Right ventricle myocardium inferior (tissue), 1 donor: ENCODE results near the gene NUTF2. TPM values are rescaled to one million over a fixed set of nuclear protein-coding genes. Genes with fewer than 3 reads are reported as not detected.
"Not testable (repeated sequence)": the region's sequence is repeated elsewhere in the genome, so short reads cannot be mapped to it uniquely, and the experiment has no call there.

Source experiments
- ATAC-seq: fragments of 200-7000 bp; cut with Tn5 transposase; one replicate; pipeline ENCODE4 v1.9.1; 2020; ENCODE audit warnings: mild to moderate bottlenecking, moderate library complexity
- DNase-seq: peaks from one replicate; pipeline ENCODE4 v3.0.0; 2021; ENCODE audit errors: missing footprints
- intact Hi-C: fragments of 100-400 bp; cut with DNase I; formaldehyde crosslinking; loops from one replicate; pipeline ENCODE4 v1.11.0; 2022
- total RNA-seq: library from RNA; stranded (reverse); fragmentation: NEBNext Ultra II Directional; extraction: Animal tissue kit (Norgen Biotek cat#: 25700); gene quantifications from one replicate; pipeline ENCODE4 v1.2.1, GENCODE V29; 2021
- donor health status: DM: no; HTN: yes; CAD: no; lungs with severe emphysema.

NUTF2 gene
- total RNA-seq, 1 donor from 2014 or later = 86.6 TPM

- intact Hi-C loops = no loop called here
- DNase-seq = peak; percentile 98
- ATAC-seq = peak; percentile 97
Observed at GRCh38 chr16:67833415-67834241, 13.1 kb upstream of the NUTF2 start.

- ATAC-seq = no peak
- DNase-seq = peak; percentile 5
- intact Hi-C loops = no loop called here
Observed at GRCh38 chr16:67834242-67834614, 12.5 kb upstream of the NUTF2 start.

GRCh38 chr16:67837190-67837589, 9.5 kb upstream of the NUTF2 start:
- ATAC-seq, DNase-seq, intact Hi-C loops: not testable (repeated sequence)

GRCh38 chr16:67837811-67838210, 8.9 kb upstream of the NUTF2 start:
- no peak for ATAC-seq
- intact Hi-C loops = no loop called here
- no peak for DNase-seq

GRCh38 chr16:67841198-67841815, 5.4 kb upstream of the NUTF2 start:
- no peak for DNase-seq
- no peak for ATAC-seq
- intact Hi-C loops = no loop called here

GRCh38 chr16:67841816-67842508, 4.8 kb upstream of the NUTF2 start, which contains the start of gene THAP11:
TSS of gene THAP11 (plus strand) at chr16:67842320. CDS start at chr16:67842555, 235 bp downstream.
- peak; percentile 96 for DNase-seq
- intact Hi-C loops = no loop called here
- ATAC-seq = peak; percentile 81

- ATAC-seq = peak; percentile 14
- DNase-seq = peak; percentile 74
Observed at GRCh38 chr16:67842509-67843342, 4.0 kb upstream of the NUTF2 start.

GRCh38 chr16:67843343-67843765, 3.4 kb upstream of the NUTF2 start:
- no peak for DNase-seq
- intact Hi-C loops = no loop called here
- ATAC-seq = no peak

More at GRCh38 chr16:67842509-67843342, 4.0 kb upstream of the NUTF2 start:
- intact Hi-C loops = no loop called here

GRCh38 chr16:67844497-67844896, 2.2 kb upstream of the NUTF2 start:
- ATAC-seq = no peak
- no peak for DNase-seq
- intact Hi-C loops = no loop called here

GRCh38 chr16:67845291-67846062, 1.3 kb upstream of the NUTF2 start:
- intact Hi-C loops = loop anchor here (2.0 kb wide), 2 partner anchors 27 to 39 kb away; partner anchors contain the start of genes EDC4, RANBP10 and TSNAXIP1
- ATAC-seq (no peak), DNase-seq (no peak)

- intact Hi-C loops = loop anchor here (2.0 kb wide), 2 partner anchors 27 to 39 kb away; partner anchors contain the start of genes EDC4, RANBP10 and TSNAXIP1
- ATAC-seq = no peak
- no peak for DNase-seq
Observed at GRCh38 chr16:67846063-67846319, 742 bp upstream of the NUTF2 start.

GRCh38 chr16:67847064-67847861, 530 bp downstream of the NUTF2 start, which contains the start of gene CENPT:
TSS of gene CENPT (minus strand) at chr16:67847693. CDS start at chr16:67833859, 13,834 bp downstream.
- DNase-seq (peak; percentile 89), ATAC-seq (peak; percentile 62)
- intact Hi-C loops = loop anchor here (1.0 to 2.0 kb wide), 3 partner anchors 16 to 40 kb away; partner anchors contain the start of genes EDC4, RANBP10 and TSNAXIP1

GRCh38 chr16:67848118-67848517, 1.4 kb downstream of the NUTF2 start:
- DNase-seq (peak; percentile 11), ATAC-seq (no peak)
- intact Hi-C loops = no loop called here

- no peak for ATAC-seq
- intact Hi-C loops = no loop called here
- no peak for DNase-seq
Observed at GRCh38 chr16:67853670-67854069, 6.9 kb downstream of the NUTF2 start.

GRCh38 chr16:67855789-67856188, 9.1 kb downstream of the NUTF2 start:
- ATAC-seq = no peak
- intact Hi-C loops = no loop called here

GRCh38 chr16:67856927-67857546, 10.3 kb downstream of the NUTF2 start:
- DNase-seq (no peak), ATAC-seq (no peak)
- intact Hi-C loops = no loop called here

More at GRCh38 chr16:67855789-67856188, 9.1 kb downstream of the NUTF2 start:
- DNase-seq = no peak
